Measurements from ENCODE around the gene CATSPERZ. TPM values are rescaled to one million over a fixed set of nuclear protein-coding genes. Genes with fewer than 3 reads are reported as not detected.
"Not testable (repeated sequence)": the region's sequence is repeated elsewhere in the genome, so short reads cannot be mapped to it uniquely, and the experiment has no call there.

Gene CATSPERZ
- total RNA-seq, 1 experiment from 2014 or later, result 0.29 TPM

GRCh38 chr11:64318766-64319761 is 18.9 kb downstream of the CATSPERZ start:
- DNase-seq (ENCODE audit: low read depth), result no peak

- no peak for DNase-seq (ENCODE audit: low read depth)
Measured at GRCh38 chr11:64320556-64320955, 20.4 kb downstream of the CATSPERZ start.

DNA sequence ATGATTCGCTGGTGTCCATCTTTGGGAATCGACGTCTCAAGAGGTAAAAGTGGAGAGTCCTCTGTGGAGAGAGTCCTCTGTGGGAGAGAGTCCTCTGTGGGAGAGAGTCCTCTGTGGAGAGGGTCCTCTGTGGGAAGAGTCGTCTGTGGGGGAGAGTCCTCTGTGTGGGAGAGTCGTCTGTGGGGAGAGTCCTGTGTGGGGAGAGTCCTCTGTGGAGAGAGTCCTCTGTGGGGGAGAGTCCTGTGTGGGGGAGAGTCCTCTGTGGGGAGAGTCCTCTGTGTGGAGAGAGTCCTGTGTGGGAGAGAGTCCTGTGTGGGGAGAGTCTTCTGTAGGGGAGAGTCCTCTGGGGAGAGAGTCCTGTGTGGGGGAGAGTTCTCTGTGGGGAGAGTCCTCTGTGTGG is 20.9 kb downstream of the CATSPERZ start:
- no peak for DNase-seq (ENCODE audit: low read depth)

DNA sequence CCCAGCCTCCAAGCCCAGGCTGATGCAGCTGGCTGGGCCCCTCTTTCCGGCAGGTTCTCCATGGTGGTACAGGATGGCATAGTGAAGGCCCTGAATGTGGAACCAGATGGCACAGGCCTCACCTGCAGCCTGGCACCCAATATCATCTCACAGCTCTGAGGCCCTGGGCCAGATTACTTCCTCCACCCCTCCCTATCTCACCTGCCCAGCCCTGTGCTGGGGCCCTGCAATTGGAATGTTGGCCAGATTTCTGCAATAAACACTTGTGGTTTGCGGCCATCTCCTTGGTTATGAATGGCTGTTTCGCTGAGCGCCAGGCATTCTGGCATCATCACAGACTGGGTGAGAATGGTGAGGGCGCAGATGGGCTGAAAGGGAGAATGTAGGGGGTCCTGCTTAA is 21.4 kb downstream of the CATSPERZ start:
- DNase-seq (ENCODE audit: low read depth), result no peak

DNA sequence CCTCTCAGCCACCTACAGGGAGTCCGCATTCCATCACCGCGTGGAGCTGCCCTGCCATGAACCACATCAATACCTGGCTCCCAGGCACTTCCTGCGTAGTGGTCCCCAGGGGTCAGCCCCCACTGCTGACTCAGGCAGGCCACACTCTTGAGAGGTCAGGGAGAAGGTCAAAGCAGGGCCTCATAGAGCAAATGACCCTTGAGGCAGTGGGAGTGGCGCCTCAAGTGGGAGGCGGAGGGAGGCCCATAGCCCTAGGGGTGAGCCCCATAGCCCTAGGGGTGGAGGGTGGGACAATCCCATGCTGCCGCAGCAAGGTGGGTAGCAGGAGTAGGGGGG is 22.7 kb downstream of the CATSPERZ start:
- DNase-seq (ENCODE audit: low read depth), result no peak

- no peak for DNase-seq (ENCODE audit: low read depth)
Measured at GRCh38 chr11:64323373-64323772, 23.2 kb downstream of the CATSPERZ start.

- not testable (repeated sequence) for DNase-seq (ENCODE audit: low read depth)
Measured at GRCh38 chr11:64323984-64324383, 23.8 kb downstream of the CATSPERZ start.

DNA sequence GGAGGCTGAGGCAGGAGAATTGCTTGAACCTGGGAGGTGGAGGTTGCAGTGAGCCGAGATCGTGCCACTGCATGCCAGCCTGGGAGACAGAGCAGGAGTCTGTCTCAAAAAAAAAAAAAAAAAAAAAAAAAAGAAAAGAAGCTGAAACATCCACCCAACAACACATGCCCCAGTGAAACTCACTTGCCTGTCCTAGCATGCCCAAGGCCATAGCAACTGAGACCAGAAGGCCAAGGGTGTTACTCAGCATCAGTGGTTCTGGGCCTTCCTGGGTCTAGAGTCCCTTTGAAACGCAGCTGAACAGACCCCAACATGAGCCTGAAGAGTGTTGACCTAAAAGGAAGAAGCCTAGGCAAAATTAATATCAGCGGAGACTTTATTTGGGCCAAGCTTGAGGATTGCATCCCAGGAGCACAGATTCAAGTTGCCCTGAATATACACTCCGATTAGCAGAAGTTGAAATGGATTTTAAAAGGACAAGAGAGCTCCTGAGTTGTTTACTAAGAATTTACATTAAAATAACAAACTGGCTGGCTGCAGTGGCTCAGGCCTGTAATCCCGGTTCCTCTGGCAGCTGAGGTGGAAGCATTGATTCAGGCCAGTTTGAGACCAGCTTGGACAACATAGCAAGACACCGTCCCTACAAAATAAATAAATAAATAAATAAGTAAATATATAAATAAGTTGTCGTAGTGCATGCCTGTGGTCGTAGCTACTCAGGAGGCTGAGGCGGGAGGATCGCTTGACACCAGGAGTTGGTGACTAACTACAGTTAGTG is 24.7 kb downstream of the CATSPERZ start:
- DNase-seq (ENCODE audit: low read depth), result no peak

DNA sequence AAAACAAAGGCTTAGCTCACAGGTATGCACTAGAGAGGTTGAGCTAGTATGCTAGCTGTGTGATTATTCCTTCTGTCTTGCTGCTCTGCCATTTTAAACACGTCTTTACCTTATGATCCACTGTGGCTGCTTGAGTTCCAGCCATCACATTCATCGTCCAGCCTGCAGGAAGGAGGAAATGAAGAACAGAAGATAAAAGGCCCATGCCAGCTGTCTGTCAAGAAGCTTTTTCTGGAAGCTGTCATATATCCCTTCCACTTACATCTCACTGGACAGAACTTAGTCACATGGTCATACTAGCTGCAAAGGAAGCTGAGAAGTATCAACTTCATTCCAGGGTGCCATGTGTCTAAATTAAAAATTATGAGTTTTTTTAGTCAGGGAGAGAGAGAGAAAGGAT is 27.2 kb downstream of the CATSPERZ start:
- DNase-seq (ENCODE audit: low read depth), result no peak

DNA sequence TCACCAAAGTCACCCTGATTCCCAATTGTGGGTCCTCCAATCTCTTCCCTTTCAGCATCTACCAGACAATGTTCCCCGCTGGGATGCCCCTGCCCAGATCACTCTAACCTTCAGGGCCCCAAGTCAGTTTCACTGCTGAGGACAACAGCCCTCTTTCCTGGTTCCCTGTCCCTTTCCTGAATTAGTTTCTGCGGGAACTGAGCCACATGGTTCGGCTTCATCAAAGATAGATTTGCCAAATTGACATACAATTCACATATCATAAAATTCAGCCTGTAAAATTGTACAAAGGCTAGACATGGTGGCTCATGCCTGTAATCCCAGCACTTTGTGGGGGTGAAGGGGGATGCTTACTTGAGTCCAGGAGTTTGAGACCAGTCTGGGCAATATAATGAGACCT is 27.8 kb downstream of the CATSPERZ start:
- no peak for DNase-seq (ENCODE audit: low read depth)

- DNase-seq (ENCODE audit: low read depth), result no peak
Measured at GRCh38 chr11:64330888-64331287, 30.7 kb downstream of the CATSPERZ start.

DNA sequence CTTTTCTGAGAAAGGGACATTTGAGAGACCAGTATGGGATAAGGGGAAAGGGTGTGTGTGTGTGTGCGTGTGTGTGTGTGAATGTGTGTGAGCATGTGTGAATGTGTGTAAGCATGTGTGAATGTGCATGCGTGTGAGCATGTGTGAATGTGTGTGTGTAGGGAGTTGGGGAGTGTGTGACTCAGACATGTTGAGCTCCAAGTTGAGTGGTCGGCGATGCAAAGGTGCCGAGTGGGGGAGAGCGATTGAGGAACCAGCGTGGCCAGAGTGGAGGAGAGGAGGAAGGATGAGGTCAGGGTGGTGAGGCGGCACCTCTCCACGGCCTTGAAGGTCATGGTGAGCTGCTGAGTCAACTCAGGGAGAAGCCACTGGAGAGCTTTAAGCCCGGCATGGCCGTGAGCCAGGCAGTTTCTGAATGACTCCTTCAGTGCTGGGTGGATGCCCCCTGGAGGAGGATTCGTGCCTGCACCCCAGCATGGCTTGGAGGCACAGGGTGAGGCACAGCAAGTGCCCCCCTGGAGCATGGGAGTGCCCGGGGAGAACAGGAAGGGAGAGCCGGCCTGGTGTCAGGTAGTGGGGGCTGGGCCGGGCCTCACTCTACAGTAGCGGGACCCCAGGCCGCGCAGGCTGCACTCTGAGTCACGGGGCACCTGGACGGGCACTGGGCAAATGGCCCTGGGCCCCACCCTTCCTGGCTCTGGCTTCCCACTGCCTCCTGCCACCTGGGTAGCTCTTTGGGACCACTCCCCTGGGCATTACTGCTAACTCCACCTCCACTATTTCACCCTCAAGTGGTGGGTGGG is 31.6 kb downstream of the CATSPERZ start:
- peak; percentile 91 for DNase-seq (ENCODE audit: low read depth)

DNA sequence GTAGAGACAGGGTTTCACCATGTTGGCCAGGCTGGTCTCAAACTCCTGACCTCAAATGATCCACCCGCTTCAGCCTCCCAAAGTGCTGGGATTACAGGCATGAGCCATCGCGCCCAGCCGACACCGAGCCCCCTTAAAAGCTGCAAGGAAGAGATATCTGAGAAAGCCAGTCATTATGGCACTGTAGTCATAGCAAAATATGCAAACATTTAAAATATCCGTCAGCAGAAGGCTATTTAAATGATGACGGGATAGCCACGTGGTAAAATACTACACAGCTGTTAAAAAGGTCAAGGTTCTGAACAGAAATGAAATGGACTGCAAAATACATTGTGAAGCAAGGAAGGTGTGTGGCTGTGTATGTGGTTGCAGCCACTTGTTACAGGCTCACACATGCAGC is 33.4 kb downstream of the CATSPERZ start:
- no peak for DNase-seq (ENCODE audit: low read depth)

DNA sequence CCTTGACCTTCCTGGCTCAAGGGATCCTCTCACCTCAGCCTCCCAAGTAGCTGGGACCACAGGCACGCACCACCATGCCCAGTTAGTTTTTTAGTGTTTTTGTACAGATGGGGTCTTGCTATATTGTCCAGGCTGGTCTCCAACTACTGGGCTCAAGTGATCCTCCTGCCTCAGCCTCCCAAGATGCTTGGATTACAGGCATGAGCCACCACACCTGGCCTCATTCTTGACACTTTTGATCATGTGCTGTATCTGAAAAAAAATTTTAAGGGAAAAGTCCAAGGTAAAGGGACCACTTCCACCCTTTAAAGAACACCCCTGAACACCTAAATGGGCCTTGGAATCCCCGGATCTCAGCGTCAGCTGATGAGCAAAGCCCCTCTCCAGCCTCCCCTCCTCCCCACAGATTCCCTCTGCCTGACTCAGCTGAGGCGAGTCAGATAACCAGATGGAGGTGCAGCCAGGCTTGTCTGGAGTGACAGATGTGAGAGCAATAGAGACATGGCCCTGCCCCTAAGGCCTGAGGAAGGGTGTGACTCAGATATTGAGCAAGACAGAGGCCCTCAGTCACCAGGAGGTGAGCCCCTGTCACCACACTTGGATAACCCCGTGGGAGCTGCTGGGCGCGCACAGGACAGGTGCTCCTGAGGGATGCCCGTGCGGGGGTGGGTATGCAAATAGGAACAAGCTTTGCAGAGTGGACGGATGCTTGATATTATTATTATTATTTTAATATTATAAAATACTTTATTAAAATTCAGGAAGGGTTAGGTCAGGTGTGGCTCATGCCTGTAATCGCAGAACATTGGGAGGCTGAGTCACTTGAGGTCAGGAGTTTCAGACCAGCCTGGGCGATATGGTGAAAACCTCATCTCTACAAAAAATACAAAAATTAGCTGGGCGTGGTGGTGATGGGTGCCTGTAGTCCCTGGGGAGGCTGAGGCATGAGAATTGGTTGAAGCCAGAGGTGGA is 34.9 kb downstream of the CATSPERZ start:
- peak; percentile 96 for DNase-seq (ENCODE audit: low read depth)

DNA sequence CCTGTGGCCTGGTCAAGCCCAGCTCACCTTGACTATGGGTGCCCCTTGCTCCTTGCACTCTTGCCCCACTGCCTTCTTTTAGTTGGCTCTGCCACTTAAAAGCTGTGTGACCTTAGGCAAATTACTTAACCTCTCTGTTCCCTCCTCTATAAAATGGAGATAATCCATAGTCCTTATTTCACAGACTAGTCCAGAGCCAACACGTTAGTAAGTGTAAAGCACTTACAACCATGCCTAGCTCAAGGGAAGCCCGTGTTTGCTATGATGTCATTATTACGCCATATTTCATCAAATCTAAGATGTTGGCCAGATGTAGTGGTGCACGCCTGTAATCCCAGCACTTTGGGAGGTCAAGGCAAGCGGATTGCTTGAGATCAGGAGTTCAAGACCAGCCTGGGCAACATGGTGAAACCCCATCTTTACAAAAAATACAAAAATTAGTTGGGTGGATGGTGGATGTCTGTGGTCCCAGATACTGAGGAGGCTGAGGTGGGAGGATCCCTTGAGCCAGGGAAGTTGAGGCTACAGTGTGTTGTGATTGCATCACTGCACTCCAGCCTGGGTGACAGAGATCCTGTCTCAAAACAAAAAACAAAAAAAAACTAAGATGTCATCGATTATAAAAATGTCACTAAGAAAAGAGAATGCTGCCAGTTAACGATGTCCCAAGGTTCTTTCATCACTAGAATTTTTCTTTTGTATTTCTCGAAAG is 37.5 kb downstream of the CATSPERZ start:
- DNase-seq (ENCODE audit: low read depth), result no peak

DNA sequence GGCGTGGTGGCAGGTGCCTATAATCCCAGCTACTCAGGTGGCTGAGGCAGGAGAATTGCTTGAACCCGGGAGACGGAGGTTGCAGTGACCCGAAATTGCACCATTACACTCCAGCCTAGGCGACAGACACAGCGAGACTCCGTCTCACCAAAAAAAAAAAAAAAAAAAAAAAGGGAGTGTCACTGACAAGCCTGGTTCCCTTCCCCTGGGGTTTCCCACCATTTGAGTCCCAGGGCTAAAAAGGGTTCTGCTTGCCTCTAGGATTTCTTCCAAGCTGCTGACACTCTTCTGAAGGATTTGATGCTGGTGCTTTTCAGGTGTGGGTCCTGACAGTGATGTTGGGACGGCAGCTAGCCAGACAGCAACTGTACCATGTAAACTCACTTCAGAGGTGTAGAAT is 38.6 kb downstream of the CATSPERZ start:
- no peak for DNase-seq (ENCODE audit: low read depth)

- no peak for DNase-seq (ENCODE audit: low read depth)
Measured at GRCh38 chr11:64339286-64339685, 39.1 kb downstream of the CATSPERZ start.

GRCh38 chr11:64339754-64340408 is 39.7 kb downstream of the CATSPERZ start, which contains the start of gene CCDC88B:
Gene CCDC88B (plus strand): TSS chr11:64340204. CDS start chr11:64340267, 63 bp downstream.
- DNase-seq (ENCODE audit: low read depth), result no peak

DNA sequence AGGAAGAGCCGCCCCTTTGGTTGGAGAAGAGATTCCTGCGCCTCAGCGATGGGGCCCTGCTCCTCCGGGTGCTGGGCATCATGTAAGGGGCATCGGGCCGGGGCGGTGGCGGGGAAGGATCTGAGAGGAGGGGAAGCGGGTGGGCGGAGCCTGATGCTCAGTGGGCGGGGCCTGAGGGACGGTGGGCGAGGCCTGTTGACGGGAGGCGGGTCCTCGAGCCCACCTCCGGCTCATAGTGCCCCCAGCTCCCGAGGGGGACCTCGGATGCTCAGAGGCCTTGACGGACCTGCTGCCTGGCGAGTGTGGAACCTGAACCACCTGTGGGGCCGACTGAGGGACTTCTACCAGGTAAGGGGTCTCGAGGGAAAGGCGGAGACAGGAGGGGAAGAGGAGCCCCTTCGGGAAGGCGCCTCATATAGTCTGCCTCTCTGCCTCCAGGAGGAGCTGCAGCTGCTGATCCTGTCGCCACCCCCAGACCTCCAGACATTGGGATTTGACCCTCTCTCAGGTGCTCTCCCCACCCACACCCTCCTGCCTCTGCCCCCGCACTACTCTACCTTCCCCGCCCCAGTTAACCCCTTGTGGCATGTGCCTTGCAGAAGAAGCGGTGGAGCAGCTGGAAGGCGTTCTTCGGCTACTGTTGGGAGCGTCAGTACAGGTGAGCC is 40.6 kb downstream of the CATSPERZ start:
- no peak for DNase-seq (ENCODE audit: low read depth)

All from LHCN-M2 (cell line).